ENCODE measurements around the gene CSMD2. TPM values are rescaled to one million over a fixed set of nuclear protein-coding genes. Genes with fewer than 3 reads are reported as not detected.

CSMD2 gene
- total RNA-seq, 4 donors from 2014 or later = 0.09 to 0.20 TPM; not detected in 2

GRCh38 chr1:33815061-33815460 is 350.0 kb downstream of the CSMD2 start:
- DNase-seq = no peak
- H3K9me3 ChIP-seq = no peaks in the 10 kb centered on the region
- no peaks in the 10 kb centered on the region for H3K27me3 ChIP-seq
- no peak overlapping the region for H3K4me3 ChIP-seq
- TF ChIP-seq POLR2A (IDR thresholded peaks at IDR 0.05) = no peak
- TF ChIP-seq, protein P1, sequence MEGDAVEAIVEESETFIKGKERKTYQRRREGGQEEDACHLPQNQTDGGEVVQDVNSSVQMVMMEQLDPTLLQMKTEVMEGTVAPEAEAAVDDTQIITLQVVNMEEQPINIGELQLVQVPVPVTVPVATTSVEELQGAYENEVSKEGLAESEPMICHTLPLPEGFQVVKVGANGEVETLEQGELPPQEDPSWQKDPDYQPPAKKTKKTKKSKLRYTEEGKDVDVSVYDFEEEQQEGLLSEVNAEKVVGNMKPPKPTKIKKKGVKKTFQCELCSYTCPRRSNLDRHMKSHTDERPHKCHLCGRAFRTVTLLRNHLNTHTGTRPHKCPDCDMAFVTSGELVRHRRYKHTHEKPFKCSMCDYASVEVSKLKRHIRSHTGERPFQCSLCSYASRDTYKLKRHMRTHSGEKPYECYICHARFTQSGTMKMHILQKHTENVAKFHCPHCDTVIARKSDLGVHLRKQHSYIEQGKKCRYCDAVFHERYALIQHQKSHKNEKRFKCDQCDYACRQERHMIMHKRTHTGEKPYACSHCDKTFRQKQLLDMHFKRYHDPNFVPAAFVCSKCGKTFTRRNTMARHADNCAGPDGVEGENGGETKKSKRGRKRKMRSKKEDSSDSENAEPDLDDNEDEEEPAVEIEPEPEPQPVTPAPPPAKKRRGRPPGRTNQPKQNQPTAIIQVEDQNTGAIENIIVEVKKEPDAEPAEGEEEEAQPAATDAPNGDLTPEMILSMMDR (IDR thresholded peaks at IDR 0.05 in 4 of 5, conservative IDR thresholded peaks at IDR 0.05 in 1 of 5) = no peak
- H3K27ac ChIP-seq = no peak overlapping the region
- in situ Hi-C loops (cut with MboI; ENCODE audit: low sequenced_read_pairs in 4 of 4) = no loop called here
- no peaks in the 10 kb centered on the region for H3K4me1 ChIP-seq
- ATAC-seq = no peak
- intact Hi-C loops (cut with DNase I; ENCODE audit: low total_unique reads) = no loop called here
- no peaks in the 10 kb centered on the region for H3K36me3 ChIP-seq

DNA sequence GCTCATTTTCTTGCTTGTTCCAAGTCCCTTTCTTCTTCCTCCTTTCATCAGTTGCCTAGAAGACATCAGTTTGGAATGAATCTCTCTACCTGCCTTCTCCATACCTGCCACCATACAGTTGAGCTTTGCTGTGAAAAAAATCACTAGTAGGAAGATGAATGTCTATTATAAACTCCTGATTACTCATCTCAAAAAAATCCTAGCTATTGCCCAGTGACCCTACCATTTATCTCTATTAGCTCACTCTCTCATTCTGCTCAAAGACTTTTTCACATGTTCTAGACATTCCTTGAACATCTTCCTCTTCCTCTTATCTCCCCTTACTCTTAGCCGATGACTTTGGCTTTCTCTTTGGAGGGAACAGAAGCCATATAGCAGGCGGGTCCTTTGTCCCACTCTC is 350.9 kb downstream of the CSMD2 start:
- no peak overlapping the region for H3K4me3 ChIP-seq
- in situ Hi-C loops (cut with MboI; ENCODE audit: low sequenced_read_pairs in 4 of 4) (no loop called here), intact Hi-C loops (cut with DNase I; ENCODE audit: low total_unique reads) (no loop called here)
- no peaks in the 10 kb centered on the region for H3K27me3 ChIP-seq
- no peaks in the 10 kb centered on the region for H3K4me1 ChIP-seq
- no peaks in the 10 kb centered on the region for H3K36me3 ChIP-seq
- ATAC-seq = no peak
- H3K9me3 ChIP-seq = no peaks in the 10 kb centered on the region
- H3K27ac ChIP-seq = no peak overlapping the region
- TF ChIP-seq, protein P1 (IDR thresholded peaks at IDR 0.05 in 4 of 5, conservative IDR thresholded peaks at IDR 0.05 in 1 of 5) = no peak
- TF ChIP-seq POLR2A (IDR thresholded peaks at IDR 0.05) = no peak
- no peak for DNase-seq

- TF ChIP-seq, protein P1 (IDR thresholded peaks at IDR 0.05 in 4 of 5, conservative IDR thresholded peaks at IDR 0.05 in 1 of 5) = no peak
- TF ChIP-seq POLR2A (IDR thresholded peaks at IDR 0.05) = no peak
- Histone ChIP-seq H3K4me3 (no peak overlapping the region), H3K9me3 (no peaks in the 10 kb centered on the region), H3K4me1 (no peaks in the 10 kb centered on the region), H3K27me3 (no peaks in the 10 kb centered on the region), H3K36me3 (no peaks in the 10 kb centered on the region), H3K27ac (no peak overlapping the region)
- in situ Hi-C loops (cut with MboI; ENCODE audit: low sequenced_read_pairs in 4 of 4) (no loop called here), intact Hi-C loops (cut with DNase I; ENCODE audit: low total_unique reads) (no loop called here)
- no peak for DNase-seq
- ATAC-seq = no peak
Measured at GRCh38 chr1:33810571-33810970, 354.5 kb downstream of the CSMD2 start.

- in situ Hi-C loops (cut with MboI; ENCODE audit: low sequenced_read_pairs in 4 of 4) = no loop called here
- DNase-seq = no peak
- Histone ChIP-seq H3K4me3 (no peak overlapping the region), H3K9me3 (no peaks in the 10 kb centered on the region), H3K27ac (no peak overlapping the region), H3K27me3 (no peaks in the 10 kb centered on the region), H3K36me3 (no peaks in the 10 kb centered on the region), H3K4me1 (no peaks in the 10 kb centered on the region)
- ATAC-seq = no peak
- TF ChIP-seq POLR2A (IDR thresholded peaks at IDR 0.05) = no peak
- TF ChIP-seq, protein P1 (IDR thresholded peaks at IDR 0.05 in 4 of 5, conservative IDR thresholded peaks at IDR 0.05 in 1 of 5) = no peak
- intact Hi-C loops (cut with DNase I; ENCODE audit: low total_unique reads) = no loop called here
Measured at GRCh38 chr1:33805988-33806387, 359.0 kb downstream of the CSMD2 start.

- Histone ChIP-seq H3K36me3 (no peaks in the 10 kb centered on the region), H3K27ac (no peak overlapping the region), H3K4me1 (no peaks in the 10 kb centered on the region), H3K27me3 (no peaks in the 10 kb centered on the region), H3K9me3 (no peaks in the 10 kb centered on the region), H3K4me3 (no peak overlapping the region)
- TF ChIP-seq POLR2A (IDR thresholded peaks at IDR 0.05) = no peak
- TF ChIP-seq, protein P1 (IDR thresholded peaks at IDR 0.05 in 4 of 5, conservative IDR thresholded peaks at IDR 0.05 in 1 of 5) = no peak
- DNase-seq (no peak), ATAC-seq (no peak)
- in situ Hi-C loops (cut with MboI; ENCODE audit: low sequenced_read_pairs in 4 of 4) (no loop called here), intact Hi-C loops (cut with DNase I; ENCODE audit: low total_unique reads) (no loop called here)
Measured at GRCh38 chr1:33802268-33802667, 362.8 kb downstream of the CSMD2 start.

Measured in gastrocnemius medialis (tissue), 4 donors.